Mammary epithelial cell (primary cell): ENCODE results near the gene GUCY1A2.

Experiments
- CTCF ChIP-seq, 2 donors: IDR thresholded peaks in 1 of 2; conservative IDR thresholded peaks in 1 of 2; 2 replicates each; pipeline ENCODE4 v1.5.1; 2011 to 2012; ENCODE audit warnings: inconsistent platforms in 2 of 2, low read length in 2 of 2, mild to moderate bottlenecking in 2 of 2, control low read depth in 1 of 2, low read depth in 1 of 2; ENCODE audit not compliant: insufficient read depth in 1 of 2; ENCODE audit errors: extremely low read depth in 1 of 2
- EZH2 ChIP-seq: IDR thresholded peaks from 2 replicates; pipeline ENCODE4 v1.6.1; 2012; ENCODE audit warnings: low read length, inconsistent platforms, borderline replicate concordance

GRCh38 chr11:106733635-106734034 lies 284.6 kb downstream of the GUCY1A2 start:
- TF ChIP-seq CTCF (conservative IDR thresholded peaks at IDR 0.05 in 1 of 2, IDR thresholded peaks at IDR 0.05 in 1 of 2; ENCODE audit: extremely low read depth in 1 of 2, insufficient read depth in 1 of 2, low read depth in 1 of 2, low read length in 2 of 2): no peak
- TF ChIP-seq EZH2: no peak
